Measurements from ENCODE around the gene VSTM2L.
"Not testable (repeated sequence)": the region's sequence is repeated elsewhere in the genome, so short reads cannot be mapped to it uniquely, and the experiment has no call there.

Gene VSTM2L

GRCh38 chr20:37902504-37903313, at the start of gene VSTM2L:
TSS of gene VSTM2L (plus strand) at chr20:37903127. CDS start at chr20:37903351, 224 bp downstream.
- no peak for DNase-seq

DNA sequence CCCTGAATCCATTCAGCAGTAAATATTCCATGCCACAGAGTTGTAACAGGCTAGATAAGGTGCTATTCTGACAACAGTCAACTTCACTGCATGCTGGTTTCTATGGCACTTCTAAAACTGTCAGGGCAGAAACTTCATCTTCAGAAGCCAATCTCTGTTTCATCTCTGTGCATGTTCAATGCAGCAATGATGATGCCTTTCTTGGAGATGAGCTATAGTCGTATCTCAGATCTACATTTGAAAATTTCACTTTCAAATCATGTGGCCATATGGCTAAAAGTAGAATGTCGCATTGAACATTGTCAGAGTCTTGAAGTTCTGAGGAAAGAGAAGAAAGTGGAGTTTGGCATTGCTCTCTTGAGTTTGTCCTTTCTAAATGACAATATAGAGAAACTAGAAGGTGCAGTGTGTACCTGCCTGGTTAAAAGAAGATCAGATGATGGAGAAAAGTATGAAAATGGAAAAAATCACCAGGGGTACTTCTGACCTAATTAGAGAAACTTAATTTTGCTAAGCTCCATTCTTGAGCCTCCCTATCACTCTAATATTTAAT, 49.0 kb upstream of the VSTM2L start:
- no peak for DNase-seq

GRCh38 chr20:37856034-37856433, 46.9 kb upstream of the VSTM2L start:
- not testable (repeated sequence) for DNase-seq

DNA sequence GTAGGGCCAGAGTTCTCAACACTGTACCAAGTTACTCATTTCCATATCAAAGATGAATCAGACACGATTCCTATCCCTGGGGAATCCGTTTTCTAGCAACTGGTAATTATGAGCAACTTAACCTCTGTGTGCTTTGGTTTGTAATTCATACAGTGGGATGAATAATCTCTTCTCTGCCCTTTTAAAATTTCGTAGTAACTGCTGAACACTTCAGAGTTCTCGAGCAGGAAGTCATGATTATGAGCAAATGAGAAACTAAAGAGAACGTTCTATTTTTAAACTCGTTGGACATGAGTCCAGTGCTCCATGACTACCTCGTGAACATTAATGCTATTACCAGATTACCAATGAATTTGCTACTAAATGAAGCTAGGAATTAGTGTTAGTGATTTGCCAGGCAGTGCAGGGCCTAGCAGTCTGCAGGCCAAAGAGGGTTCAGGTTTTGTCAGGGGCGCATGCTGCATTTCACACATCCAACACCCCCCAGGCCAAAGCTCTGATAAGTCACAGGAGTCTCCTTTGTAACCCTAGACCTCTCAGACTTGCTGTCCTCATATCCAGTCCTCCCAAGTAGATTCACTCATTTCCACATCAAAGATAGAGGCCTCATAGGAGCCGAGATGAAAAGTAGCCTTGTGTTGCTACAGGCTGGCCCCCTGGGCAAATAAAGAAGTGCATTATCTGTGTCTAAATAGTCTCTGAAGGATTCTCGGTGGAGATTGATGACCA, 45.8 kb upstream of the VSTM2L start:
- no peak for DNase-seq

- DNase-seq = no peak
Measured at GRCh38 chr20:37859406-37860171, 43.3 kb upstream of the VSTM2L start.

- DNase-seq = no peak
Measured at GRCh38 chr20:37863289-37863688, 39.6 kb upstream of the VSTM2L start.

DNA sequence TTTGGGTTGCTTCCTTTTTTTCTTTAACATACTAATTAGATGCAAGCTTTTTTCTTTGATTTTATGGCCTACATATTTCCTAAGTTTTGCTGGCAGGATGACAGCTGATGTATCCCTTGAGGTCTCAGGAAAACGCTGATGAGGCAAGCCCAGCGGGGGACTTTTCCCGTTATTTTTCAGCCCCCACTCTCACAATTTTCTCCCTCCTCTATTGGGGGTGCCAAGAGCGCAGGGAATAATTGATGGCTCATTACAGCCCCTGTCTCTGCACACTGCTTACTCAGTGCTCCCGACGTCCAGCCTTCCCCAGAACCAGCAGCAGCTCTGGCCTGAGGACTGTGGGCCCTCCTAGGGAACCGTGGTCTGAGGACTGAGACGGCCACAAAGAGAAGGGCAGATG, 38.6 kb upstream of the VSTM2L start:
- DNase-seq = no peak

DNA sequence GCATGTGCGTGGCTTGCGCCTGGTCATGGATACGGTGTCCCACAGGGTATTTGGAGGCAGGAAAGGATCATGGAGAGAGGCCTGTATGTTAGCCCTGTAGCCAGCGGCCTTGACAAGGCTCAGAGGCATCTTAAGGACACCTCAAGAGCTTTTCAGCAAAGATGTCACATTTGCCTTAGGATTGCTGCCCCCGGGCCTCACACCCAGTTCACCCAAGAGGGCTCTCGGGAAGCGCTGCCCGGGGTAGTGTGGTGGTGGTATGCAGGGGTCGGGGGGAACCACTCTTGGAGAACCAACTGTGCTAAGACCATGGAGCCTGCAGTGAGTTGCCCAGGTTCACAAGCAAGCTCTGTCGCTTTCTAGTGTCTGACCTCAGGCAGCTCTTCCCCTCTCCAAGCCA, 36.9 kb upstream of the VSTM2L start:
- DNase-seq = no peak

GRCh38 chr20:37867289-37868195, 35.4 kb upstream of the VSTM2L start:
- DNase-seq = no peak

DNA sequence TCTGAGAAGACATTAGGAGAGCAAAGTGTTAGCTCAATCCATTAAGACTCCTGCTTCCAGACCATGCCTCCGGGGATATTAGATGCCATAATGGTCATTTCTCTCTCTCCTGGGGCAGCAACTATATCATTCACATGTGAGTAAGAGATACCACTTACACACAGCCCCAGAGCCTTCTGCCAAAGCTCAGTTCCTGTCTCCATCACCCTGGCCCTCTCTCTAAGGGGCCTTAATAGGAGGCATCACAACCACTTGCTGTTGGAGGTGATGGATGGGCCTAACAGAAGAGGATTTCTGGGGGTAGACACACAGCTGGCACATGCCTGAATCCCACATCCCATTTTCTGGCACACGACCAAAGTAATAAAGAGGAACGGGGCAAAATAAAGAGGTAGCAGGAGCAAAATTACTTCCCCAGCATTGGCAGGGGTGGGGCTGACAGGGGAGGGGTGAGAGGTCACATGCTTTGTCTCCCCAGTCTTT, 34.0 kb upstream of the VSTM2L start:
- DNase-seq = no peak

DNA sequence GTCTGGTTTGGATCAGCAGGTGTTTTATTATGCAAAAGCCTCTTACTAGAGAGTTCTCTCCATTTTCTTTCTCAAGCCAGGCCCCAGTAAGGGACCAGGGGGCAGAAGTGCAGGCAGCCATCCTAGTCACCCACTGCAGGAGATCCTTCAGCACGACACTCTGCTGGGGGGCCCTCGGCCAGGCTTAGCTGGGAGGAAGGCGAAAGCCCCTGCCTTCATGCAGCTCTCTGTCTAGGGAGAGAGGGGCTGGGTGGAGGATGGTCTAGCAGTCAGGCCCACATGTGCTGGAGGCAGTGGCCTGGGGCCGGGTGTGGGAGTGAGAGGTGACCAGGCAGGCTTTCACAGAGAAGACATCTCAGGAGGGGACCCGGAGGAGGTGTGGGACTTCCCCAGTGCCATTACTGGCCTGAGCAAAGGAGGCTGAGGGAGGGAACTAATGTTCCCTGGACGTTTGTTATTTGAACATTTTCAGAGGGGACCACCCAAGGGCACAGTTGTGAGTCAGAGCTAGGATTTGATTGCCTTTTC, 33.5 kb upstream of the VSTM2L start:
- DNase-seq = no peak

GRCh38 chr20:37870294-37870693, 32.6 kb upstream of the VSTM2L start:
- no peak for DNase-seq

DNA sequence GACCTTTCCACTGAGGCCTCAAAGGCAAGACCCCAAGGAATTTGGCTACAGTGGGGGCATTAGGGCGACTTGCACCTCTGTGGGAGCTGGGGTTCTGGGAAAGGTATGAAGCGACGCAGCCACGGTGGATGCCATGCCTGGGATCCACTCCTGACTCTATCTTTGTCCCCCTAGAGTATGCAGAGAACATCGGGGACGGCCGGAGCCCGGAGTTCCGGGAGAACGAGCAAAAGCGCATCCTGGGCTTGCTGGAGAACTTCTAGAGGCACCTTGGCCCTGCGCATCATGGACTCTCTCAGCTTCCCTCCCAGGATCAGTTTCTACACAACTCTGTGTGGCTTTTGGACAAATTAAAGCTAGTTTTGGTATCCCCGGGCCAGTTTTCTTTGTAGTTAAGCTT, 31.2 kb upstream of the VSTM2L start:
- no peak for DNase-seq

- DNase-seq = no peak
Measured at GRCh38 chr20:37872161-37872560, 30.8 kb upstream of the VSTM2L start.

- no peak for DNase-seq
Measured at GRCh38 chr20:37873884-37874283, 29.0 kb upstream of the VSTM2L start.

GRCh38 chr20:37875460-37876175, 27.3 kb upstream of the VSTM2L start:
- no peak for DNase-seq

GRCh38 chr20:37876863-37877262, 26.1 kb upstream of the VSTM2L start:
- DNase-seq = no peak

DNA sequence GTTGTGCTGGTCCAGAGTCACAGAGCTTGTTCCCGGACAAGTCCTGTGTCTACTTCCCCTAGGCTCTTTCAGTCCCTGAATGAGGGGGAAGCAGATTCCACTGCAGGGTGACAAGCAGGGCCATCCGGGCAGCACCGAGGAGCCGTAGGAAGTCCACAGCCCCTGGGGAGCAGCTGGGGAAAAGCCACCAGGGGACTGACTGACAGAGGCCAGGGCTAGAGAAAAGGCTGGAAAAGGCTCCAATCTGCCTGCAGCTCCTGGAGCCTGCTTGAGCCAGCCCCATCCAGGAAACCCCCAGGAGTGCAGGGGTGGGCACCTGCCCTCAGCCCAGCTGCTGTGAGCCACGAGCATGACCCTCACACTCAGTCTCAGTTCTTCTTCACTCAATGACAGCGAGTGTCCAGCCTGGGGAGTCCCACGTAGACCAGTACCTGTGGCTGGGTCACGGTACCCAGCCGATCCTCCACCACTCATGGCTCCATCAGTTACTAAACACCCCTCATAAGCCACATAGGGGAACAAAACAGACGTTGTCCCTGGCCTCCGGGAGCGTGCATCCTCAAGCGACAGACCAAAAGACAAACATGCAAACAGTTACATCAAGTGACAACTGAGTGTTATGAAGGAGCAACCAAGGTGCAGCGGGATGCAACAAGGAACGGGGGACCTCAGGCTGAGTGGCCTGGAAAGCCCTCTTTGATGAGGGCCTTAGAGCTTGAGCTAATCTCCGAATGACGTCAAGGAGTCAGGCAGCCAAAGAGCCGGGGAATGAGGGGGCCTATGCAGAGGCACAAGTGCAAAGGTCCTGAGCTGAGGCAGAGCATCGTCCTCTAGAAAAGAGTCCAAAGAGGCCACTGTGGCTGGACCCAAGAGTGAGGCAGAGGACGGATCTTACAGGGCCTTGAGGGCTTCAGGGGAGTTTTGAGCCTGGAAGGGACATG, 24.8 kb upstream of the VSTM2L start:
- no peak for DNase-seq

DNA sequence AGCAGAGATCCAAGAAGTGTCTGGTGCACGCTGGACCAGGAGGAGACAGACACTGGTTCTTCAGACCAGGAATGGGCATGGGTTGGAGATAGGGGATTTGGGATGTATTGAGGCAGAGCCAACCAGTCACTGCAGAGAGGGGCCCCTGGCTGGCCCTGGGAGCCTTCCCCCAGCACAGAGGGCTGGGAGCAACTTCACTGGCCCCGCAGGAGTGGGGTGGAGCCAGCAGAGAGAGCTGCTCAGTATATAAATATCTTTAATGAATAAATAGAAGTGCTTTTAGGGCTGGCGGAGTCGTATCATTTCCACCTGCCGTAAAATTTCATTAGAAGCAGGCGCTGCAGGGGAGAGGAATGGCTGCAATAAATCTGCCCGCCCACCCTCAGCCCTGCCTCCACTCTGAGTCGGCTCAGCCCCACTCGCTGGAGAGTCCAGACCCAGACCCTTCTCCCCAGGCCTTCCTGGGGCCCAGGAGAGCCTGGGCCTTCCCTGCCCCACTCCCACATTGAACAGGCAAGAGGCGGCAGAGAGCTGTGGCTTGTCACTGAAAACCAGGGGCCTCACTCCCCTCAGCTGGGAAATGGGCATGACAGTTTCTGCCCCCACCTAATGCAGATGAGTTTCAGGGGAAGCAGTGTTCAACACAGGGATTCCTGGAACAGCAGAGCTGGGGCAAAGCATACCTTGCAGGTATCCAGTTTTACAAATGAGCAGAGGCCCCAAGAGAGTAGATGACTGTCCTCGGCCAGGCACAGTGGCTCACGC, 23.9 kb upstream of the VSTM2L start:
- no peak for DNase-seq

Data from right forelimb (tissue), 1 donor.